KBM-7 (cell line): Measurements from ENCODE around the gene PTOV1.

Experiments used
- DNase-seq: peaks from one replicate; pipeline ENCODE4 v3.0.0-alpha.2; 2015
- in situ Hi-C: fragments of 300-500 bp; cut with MboI; formaldehyde crosslinking; loops from 2 replicates; pipeline ENCODE4 v1.14.3; 2020; ENCODE audit warnings: low sequenced_read_pairs, low pct_unique_long_range_greater_than_20kb, mixed read lengths

PTOV1 gene

GRCh38 chr19:49869484-49870308 is 18.7 kb downstream of the PTOV1 start:
- DNase-seq, result peak; percentile 99
- in situ Hi-C loops, result no loop called here

DNA sequence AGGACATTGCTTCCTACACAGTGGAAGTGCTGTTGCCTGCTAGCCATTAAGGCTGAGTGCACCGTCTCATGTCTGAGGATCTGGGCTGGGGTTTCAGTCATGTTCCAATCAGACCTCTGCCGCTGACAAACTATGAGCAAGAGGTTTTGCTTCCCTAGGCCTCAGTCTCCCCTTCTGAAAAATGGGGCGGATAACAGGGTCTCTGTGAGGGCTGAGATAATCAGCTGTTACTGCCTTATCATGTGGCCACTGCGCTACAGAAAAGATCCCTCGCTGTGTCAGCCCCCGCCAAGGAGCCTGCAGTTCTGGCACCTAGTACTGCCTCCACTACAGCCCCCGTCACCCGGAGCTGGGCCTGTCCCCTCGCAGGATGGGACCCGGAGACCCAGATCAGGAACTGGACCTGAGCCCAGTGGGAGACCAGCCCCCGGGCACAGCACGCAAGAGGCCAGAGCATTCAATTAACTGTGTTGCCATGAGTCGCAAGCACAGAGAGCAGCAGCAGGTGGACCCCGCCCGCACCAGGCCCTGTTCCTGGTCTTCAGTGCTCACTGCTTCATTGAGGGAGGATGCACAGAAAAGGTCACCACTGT is 19.4 kb downstream of the PTOV1 start:
- in situ Hi-C loops, result no loop called here
- no peak for DNase-seq

DNA sequence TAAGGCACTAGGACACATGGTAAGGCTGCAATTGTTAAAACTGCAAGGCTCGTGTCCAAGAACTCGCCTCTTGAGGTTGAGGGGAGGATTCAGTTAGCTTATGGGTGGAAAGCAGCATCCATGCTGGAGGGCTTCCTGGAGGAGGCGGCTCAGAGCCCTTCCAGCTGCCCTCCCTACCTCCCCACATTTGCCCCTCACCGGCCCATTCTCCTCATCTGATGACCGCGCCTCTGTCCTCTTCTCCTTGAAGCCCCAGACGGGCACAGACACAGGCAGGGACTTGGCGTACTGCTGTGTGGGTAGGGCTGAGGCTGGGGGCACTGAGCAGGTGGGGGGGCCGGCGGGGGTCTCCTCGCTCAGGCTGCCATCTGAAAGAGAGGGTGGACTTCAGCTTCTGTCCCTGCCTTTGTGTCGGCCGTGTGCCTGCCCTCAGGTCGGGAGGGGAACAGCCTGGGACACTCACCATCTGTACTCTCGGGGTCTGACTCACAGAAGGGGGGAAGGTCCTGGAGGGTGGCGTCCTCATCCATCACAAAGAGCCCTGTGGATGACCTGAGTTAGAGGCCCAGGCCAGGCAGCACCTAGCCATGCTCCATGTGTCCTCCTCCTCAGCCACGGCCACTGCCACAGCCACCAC is 20.5 kb downstream of the PTOV1 start:
- in situ Hi-C loops, result no loop called here
- no peak for DNase-seq

DNA sequence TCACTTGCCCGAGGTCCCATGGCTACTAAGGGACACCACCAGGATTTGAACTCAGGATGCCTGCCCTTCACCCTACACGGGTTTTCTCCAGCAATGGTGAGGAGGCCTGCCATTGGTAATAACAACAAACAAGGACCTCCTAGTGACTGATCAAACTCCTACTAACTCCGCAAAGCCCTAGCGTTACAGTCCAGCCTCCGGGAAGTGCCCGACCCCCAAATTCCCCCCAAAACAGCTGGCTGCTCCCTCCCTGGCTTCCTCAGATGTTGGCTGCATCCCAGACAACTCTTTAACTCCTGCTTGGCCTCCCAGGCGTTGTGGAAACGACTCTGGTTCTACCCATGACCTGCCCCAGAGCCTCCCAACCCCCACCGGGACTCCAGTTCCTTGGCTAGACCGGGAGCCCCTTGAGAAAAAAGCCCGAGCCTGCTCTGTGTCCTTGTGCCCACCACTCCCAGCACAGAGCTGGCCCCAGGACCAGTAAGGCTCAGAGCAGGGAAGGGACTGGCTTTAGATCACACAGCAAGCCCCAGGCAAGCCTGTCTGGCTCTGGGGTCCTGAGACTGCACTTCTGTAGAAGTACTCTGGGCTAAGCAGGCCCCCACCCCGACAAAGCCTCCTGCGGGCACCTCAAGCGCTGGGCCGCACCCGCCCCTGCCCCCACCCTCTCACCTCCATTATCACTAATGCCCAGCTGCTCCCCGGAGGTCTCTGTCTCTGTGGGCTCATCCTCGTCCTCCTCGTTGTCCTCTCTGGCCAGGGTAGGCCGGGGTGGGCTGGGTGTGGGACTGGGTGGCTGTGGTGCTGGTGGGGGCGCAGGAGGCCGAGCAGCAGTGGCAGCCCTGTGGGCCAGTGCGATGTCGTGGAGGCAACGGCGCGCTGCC is 21.5 kb downstream of the PTOV1 start:
- in situ Hi-C loops, result no loop called here
- DNase-seq, result no peak

DNA sequence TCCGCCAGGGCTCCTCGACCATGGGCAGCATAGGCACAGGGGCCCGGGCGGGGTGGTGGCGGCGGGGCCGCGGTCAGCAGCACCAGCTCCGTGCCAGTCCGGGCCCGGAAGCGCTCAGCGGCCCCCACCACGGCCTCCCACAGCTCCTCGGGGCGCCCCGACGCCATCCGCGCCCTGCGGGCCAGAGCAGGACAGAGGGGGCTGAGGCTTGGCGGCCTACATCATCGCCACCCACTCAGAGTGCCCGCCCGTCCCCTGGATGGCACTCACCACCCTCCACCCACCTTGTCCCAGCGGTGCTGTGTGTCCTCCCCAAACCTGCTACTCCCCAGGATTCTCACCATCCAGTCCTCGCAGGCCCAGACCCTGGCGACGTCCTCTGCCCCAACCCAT is 22.2 kb downstream of the PTOV1 start:
- in situ Hi-C loops, result no loop called here

DNA sequence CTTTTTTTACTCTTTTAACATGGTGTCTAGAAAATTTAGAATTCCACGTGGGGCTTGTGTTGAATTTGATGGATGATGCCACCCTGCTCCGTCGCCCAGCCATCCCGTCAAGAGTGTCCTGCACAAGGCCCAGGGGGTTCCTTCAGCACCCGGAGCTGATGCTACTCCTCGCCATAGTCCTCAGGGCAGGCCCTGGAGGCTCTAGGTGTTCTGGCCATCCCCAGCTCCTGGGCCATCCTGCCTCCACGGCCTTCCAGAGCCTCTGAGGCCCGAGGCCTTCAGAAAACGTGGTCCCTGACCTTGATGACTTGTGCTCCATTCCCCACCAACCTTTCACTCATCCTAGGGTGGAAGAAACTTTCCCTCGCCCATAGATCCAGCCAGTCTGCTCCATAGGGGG is 22.9 kb downstream of the PTOV1 start:
- in situ Hi-C loops, result no loop called here
- no peak for DNase-seq

More for the DNA sequence above, 22.2 kb downstream of the PTOV1 start:
- no peak for DNase-seq

DNA sequence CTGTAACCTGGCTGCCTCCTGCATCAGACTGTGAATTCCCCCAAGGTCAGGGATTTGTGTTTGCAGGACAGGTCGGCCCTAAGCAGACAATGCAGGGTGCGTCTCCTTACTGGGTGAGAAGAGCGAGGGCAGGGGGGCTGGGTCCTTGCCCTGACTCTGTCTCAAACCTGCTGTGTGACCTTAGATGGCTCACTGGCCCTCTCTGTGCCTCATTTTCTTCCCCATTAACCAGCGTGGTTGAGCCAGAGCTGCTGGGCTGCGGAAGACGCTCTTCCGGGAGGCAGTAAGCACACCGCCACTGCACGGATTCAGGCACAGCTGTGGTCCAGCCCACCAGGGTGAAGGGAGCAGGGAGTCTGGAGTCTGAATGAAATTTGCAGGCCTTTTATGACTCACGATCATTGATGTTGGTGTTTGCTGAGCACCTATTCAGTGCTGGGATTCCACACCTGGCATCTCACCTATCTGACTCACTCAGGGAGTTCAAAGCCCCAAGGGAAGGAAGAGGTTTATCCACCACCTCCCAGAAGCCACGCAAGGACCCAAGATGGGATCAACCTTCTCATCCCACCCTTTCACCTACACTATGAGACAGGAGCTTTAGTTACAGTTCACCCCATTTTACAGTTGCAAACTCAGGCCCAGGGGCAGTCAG is 23.7 kb downstream of the PTOV1 start:
- in situ Hi-C loops, result no loop called here
- DNase-seq, result no peak

DNA sequence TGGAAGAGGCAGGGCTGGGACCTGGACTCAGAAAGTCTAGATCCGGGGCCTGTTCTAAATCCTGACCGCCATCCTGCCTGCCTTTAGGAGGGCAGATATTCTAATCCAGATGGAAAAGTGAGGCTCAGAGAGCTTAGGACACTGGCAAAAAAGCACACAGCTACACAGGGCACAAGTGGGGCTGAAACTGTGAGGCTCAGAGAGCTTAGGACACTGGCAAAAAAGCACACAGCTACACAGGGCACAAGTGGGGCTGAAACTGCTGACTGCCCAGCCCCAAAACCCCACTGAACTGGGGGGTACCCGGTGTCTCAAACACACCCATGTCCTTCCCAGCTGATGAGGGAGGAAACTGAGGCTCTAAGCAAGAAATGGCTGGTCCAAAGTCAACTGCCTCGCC is 24.2 kb downstream of the PTOV1 start:
- DNase-seq, result no peak
- in situ Hi-C loops, result no loop called here

- in situ Hi-C loops, result no loop called here
- DNase-seq, result peak; percentile 71
Measured at GRCh38 chr19:49875857-49876421, 25.0 kb downstream of the PTOV1 start.

DNA sequence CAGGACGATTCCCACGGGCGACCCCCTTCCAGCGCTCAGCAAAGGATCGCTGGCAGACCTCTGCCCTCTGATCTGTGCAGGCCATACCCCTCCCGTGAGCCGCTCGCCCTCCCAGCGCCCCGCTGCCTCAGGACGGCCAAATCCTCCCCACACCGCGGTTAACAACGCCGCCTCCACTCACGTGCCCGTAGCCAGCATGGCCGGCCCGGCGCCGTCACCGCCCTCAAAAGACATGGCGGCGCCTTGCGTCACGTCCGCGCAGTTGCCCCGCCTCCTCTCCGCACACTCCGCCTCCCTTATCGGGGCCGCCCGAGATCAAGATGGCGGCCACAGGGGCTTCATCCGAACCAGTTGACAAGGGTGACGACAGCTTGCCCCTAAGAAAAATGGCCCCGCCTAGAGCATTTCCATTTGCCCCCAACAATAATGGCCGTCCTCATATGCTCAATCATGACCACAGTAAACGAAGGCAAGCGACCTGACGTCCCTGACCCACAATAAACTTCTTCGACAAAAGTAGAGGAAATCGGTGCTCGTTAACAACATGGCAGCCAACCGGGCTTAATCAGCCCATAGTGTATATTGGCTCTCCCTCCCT is 25.6 kb downstream of the PTOV1 start:
- peak; percentile 100 for DNase-seq
- in situ Hi-C loops, result no loop called here

DNA sequence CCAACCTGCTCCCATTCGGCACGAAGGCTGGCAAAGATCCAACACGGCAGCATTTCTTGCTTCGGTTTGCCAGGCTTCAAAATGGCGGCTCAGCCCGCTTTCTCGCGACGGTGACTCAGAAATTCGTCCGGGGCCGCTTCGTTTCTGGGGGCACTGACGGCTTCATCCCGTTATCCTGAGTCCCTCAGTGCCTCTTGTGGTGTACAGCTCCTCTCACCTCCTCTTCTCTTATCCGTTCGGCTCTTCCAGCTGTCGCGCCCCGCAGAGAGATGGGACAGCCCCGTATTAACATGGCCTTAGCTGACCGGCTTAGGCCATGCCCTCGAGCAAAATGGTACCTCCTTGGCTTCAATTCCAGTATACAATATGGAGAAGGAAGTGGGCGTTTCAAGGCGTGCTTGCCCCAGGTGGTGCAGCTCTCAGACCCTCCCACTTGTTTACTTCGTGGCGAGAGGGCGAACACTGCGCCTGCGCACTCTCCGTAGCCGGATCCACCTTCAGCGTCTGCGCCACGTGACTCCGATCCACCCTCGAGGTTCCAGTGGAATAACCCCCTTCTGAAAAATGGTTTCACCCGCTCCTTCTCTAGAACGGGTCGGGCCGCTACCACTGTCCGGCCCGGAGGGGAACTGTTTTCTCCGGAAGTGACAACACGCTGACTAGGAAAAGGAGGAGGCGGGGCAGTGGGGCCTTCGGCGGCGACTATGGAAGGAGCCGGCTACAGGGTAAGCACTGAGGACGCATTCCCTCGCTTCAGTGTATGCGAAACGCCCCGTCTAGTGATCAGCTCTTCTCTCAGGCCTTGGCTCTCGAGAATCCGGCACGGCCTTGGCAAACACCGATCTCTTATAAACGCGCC is 26.3 kb downstream of the PTOV1 start, which contains the start of the genes AKT1S1 and TBC1D17:
TSS of gene AKT1S1 (minus strand) at position 336 of the 859 bp plus-strand sequence. CDS start 4,060 bp downstream, outside the sequence.
TSS of gene TBC1D17 (plus strand) at position 683 of the 859 bp plus-strand sequence. CDS start at position 705, 22 bp downstream.
- peak; percentile 100 for DNase-seq
- in situ Hi-C loops, result no loop called here

DNA sequence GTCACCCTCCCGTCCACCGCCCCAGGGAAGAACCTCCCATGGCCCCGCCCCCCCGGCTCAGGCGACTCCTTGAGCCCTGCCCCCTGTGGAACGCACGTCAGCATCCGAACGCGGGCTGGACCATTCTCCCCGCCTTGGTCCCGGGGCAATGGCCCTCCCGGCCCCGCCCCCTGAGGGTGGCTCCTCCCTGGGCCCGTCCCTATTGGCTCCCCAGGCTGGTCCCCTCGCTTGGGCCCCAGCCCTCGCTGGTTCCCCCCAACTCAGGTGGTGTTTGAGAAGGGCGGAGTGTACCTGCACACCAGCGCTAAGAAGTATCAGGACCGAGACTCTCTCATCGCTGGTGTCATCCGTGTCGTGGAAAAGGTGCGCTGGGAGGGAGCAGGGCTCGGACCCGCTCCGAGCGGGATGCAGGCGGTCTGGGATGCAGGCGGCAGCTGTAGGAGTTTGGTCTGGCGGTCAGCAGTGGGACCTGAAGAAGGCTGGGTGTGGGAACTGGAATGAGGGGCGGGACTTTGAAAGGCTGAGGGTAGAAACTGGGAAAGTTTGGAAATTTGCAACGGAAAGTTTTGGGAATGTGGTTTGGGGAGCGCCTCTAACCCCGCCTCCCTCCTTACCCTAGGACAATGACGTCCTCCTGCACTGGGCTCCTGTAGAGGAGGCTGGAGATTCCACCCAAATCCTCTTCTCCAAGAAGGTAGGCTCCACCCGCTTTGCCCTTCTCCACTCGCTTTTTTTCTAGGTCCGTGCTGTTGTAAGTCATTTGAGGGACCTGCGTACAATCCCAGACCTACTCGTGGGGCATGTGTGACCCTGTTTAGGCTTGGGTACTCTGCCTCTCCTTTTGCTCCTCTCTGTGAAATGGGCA is 27.2 kb downstream of the PTOV1 start:
- in situ Hi-C loops, result no loop called here
- peak; percentile 91 for DNase-seq

DNA sequence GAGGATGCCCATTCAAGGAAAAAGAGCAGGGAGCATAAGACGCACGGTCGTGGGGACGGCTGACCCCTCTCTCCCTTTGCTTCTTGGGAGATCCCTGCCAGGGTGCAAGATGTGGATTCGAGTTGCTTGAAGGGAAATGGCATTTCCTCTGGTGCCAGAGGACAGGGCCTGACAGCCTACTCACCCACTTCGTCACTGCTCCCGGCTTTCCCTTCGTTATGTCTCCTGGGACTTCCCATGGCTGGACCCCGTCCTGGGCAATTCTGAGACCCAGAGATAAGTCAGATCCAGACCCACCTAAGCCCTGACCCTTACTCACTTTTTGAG is 27.7 kb downstream of the PTOV1 start:
- in situ Hi-C loops, result no loop called here

GRCh38 chr19:49879243-49879963 is 28.4 kb downstream of the PTOV1 start:
- in situ Hi-C loops, result no loop called here

More for the DNA sequence above, 27.7 kb downstream of the PTOV1 start:
- no peak for DNase-seq

DNA sequence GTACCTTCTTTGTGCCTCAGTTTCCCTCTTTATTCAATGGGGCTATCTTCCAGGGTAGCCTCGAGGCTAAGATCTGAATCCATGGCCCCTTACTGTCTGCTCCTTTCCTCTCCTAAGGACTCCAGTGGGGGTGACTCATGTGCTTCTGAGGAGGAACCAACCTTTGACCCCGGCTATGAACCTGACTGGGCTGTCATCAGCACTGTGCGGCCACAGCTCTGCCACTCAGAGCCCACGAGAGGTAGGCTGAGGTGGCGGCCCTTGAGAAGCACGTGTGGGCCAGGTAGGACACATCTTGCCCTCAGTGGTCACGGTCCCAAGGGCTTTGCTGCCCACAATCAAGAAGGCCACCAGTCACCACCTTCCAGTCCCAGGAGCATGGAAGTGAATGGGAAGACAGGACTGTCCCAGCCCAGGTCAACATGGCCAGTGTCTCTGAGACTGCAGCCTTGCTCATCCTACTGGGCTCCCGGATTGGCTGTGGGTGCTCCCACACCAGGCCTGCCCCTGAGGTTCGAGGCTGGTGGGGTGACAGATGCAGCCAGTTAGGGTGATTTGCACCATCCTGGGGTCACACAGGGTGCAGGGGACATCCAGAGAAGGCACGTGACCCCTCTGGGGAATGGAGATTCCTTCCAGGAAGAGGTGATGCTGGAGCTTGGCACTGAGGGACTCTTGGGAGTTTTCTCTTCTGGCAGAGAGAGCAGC is 29.4 kb downstream of the PTOV1 start:
- in situ Hi-C loops, result no loop called here
- no peak for DNase-seq

More at GRCh38 chr19:49879243-49879963, 28.4 kb downstream of the PTOV1 start:
- peak; percentile 34 for DNase-seq
